HCT116 (cell line): Measurements from ENCODE around the gene SMG6. TPM values are rescaled to one million over a fixed set of nuclear protein-coding genes. Genes with fewer than 3 reads are reported as not detected.
"Not testable (repeated sequence)": the region's sequence is repeated elsewhere in the genome, so short reads cannot be mapped to it uniquely, and the experiment has no call there.

ENCODE experiments used
- ATAC-seq: fragments of 200-7000 bp; cut with Tn5 transposase; 2 replicates; pipeline ENCODE4 v1.9.1; 2020; ENCODE audit warnings: mild to moderate bottlenecking, moderate library complexity
- BruUV-seq: library from RNA; stranded (reverse); fragments of 400-500 nt; replicated peaks from 2 replicates; lab custom pipeline; 2021; lab: Mats Ljungman, UMichigan
- CTCF ChIA-PET: fragments of 300-600 bp; sonication (Branson Sonifier 250); formaldehyde crosslinking; loops from one replicate; lab custom pipeline; 2021; ENCODE audit warnings: antibody characterized with exemption; lab: Charles Lee
- POLR2A ChIA-PET: fragments of 300-600, 350-600 bp; sonication (Branson Sonifier 250); formaldehyde crosslinking; loops from one replicate; lab custom pipeline; 2021; ENCODE audit warnings: antibody characterized with exemption; lab: Charles Lee
- RAD21 ChIA-PET, 2 experiments: fragments of 300-600 bp; sonication (Branson Sonifier 250); formaldehyde crosslinking; loops; one replicate each; lab custom pipeline; 2023; ENCODE audit warnings: low total read pairs in 2 of 2; ENCODE audit not compliant: uncharacterized antibody in 2 of 2, unreplicated experiment in 2 of 2, low non-redundant PET in 1 of 2; lab: Charles Lee
- DNase-seq: peaks from one replicate; pipeline ENCODE4 v3.0.0-alpha.2; 2010; ENCODE audit warnings: low read depth, low spot score
- H2AFZ ChIP-seq: fragments of 200-600 bp; shearing (Covaris generic), sonication (generic); 2 replicates; pipeline ENCODE4 v1.6.1; 2017; ENCODE audit warnings: low read depth, mixed run types, mixed read lengths, antibody characterized with exemption, low read length; ENCODE audit not compliant: poor library complexity, severe bottlenecking
- H3K27ac ChIP-seq: 2 replicates; pipeline ENCODE4 v1.5.1; 2012; ENCODE audit warnings: low read depth, low read length
- H3K27me3 ChIP-seq: fragments of 200-600 bp; sonication (generic); 2 replicates; pipeline ENCODE4 v1.6.1; 2016; ENCODE audit warnings: mixed run types, low read length, mixed read lengths; ENCODE audit not compliant: insufficient read depth
- H3K36me3 ChIP-seq, 2 experiments: fragments of 200-500 bp in 1 of 2; fragments of 200-600 bp in 1 of 2; sonication (Bioruptor generic) in 1 of 2; sonication (generic) in 1 of 2; 2 replicates each; pipeline versions ENCODE4 v1.5.1 to v1.6.1; 2014 to 2016; ENCODE audit warnings: low read length in 2 of 2, inconsistent platforms in 1 of 2, mixed read lengths in 1 of 2, mixed run types in 1 of 2; ENCODE audit not compliant: insufficient read depth in 2 of 2, control insufficient read depth in 1 of 2
- H3K4me1 ChIP-seq, 2 experiments: fragments of 200-600 bp in 1 of 2; sonication (generic) in 1 of 2; 2 replicates each; pipeline versions ENCODE4 v1.5.1 to v1.6.1; 2012 to 2017; ENCODE audit warnings: low read length in 2 of 2, inconsistent platforms in 1 of 2, mild to moderate bottlenecking in 1 of 2, mixed read lengths in 1 of 2, mixed run types in 1 of 2, moderate library complexity in 1 of 2; ENCODE audit not compliant: insufficient read depth in 2 of 2, control insufficient read depth in 1 of 2
- H3K4me2 ChIP-seq: fragments of 200-600 bp; sonication (generic); 2 replicates; pipeline ENCODE4 v1.6.1; 2017; ENCODE audit warnings: mixed run types, low read length, mixed read lengths
- H3K4me3 ChIP-seq, 2 experiments: fragments of 200-600 bp in 1 of 2; sonication (generic) in 1 of 2; replicated peaks in 1 of 2; 2 replicates each; pipeline ENCODE4 v1.5.1; 2011 to 2016; ENCODE audit warnings: low read length in 2 of 2, control low read depth in 1 of 2, low read depth in 1 of 2, mild to moderate bottlenecking in 1 of 2, mixed read lengths in 1 of 2, mixed run types in 1 of 2
- H3K79me2 ChIP-seq: fragments of 200-600 bp; sonication (generic); 2 replicates; pipeline ENCODE4 v1.6.1; 2017; ENCODE audit warnings: mild to moderate bottlenecking, mixed run types, low read length, moderate library complexity, mixed read lengths; ENCODE audit not compliant: insufficient read depth
- H3K9ac ChIP-seq: fragments of 200-600 bp; sonication (generic); 2 replicates; pipeline ENCODE4 v1.6.1; 2016; ENCODE audit warnings: low read length, mixed read lengths
- H3K9me2 ChIP-seq: fragments of 200-600 bp; sonication (generic), shearing (Covaris generic); 2 replicates; pipeline ENCODE4 v1.6.1; 2017; ENCODE audit warnings: mixed run types, mild to moderate bottlenecking, moderate library complexity; ENCODE audit not compliant: insufficient read depth
- H3K9me3 ChIP-seq, 2 experiments: fragments of 200-500 bp in 1 of 2; fragments of 200-600 bp in 1 of 2; sonication (Bioruptor generic) in 1 of 2; sonication (generic) in 1 of 2; 2 replicates each; pipeline ENCODE4 v1.6.1; 2014 to 2017; ENCODE audit warnings: low read length in 2 of 2, mixed read lengths in 2 of 2, inconsistent platforms in 1 of 2, low read depth in 1 of 2, mild to moderate bottlenecking in 1 of 2, mixed run types in 1 of 2, moderate library complexity in 1 of 2; ENCODE audit not compliant: control insufficient read depth in 1 of 2, insufficient read depth in 1 of 2
- H4K20me1 ChIP-seq: fragments of 200-600 bp; sonication (generic), shearing (Covaris generic); 2 replicates; pipeline ENCODE4 v1.6.1; 2017; ENCODE audit warnings: mixed run types, mild to moderate bottlenecking, moderate library complexity; ENCODE audit not compliant: insufficient read depth
- CBX3 ChIP-seq: IDR thresholded peaks from 2 replicates; pipeline ENCODE4 v1.6.1; 2012; ENCODE audit warnings: low read depth
- CEBPB ChIP-seq: IDR thresholded peaks from 2 replicates; pipeline ENCODE4 v1.6.1; 2012; ENCODE audit warnings: low read depth
- EGR1 ChIP-seq: IDR thresholded peaks from 2 replicates; pipeline ENCODE4 v1.6.1; 2012; ENCODE audit warnings: low read depth
- FOSL1 ChIP-seq: IDR thresholded peaks from 2 replicates; pipeline ENCODE4 v1.6.1; 2012; ENCODE audit warnings: low read depth
- JUND ChIP-seq: IDR thresholded peaks from 2 replicates; pipeline ENCODE4 v1.6.1; 2012
- TCF7L2 ChIP-seq: IDR thresholded peaks from 2 replicates; pipeline ENCODE4 v1.7.0; 2011; ENCODE audit warnings: borderline replicate concordance, inconsistent platforms; ENCODE audit not compliant: insufficient read depth, insufficient read length; ENCODE audit errors: extremely low read depth
- intact Hi-C: fragments of 100-400 bp; cut with micrococcal nuclease; formaldehyde crosslinking; loops from 2 replicates; pipeline ENCODE4 v1.10.0; 2022
- total RNA-seq: library from RNA; stranded (reverse); gene quantifications from one replicate; pipeline ENCODE4 v1.2.1, GENCODE V29; 2021; ENCODE audit not compliant: unreplicated experiment
- TF ChIP-seq, protein P1 (sequence below): IDR thresholded peaks from 2 replicates; pipeline ENCODE4 v1.6.1; 2012

SMG6 gene
- total RNA-seq, 1 experiment from 2014 or later = 23.1 TPM

DNA sequence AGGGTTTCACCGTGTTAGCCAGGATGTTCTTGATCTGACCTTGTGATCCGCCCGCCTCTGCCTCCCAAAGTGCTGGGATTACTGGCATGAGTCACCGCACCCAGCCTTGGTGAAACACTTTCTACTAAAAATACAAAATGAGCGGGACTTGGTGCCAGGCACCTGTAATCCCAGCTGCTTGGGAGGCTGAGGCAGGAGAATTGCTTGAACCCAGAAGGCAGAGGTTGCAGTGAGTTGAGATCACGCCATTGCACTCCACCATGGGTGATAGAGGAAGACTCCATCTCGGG is 13.3 kb upstream of the SMG6 start:
- POLR2A ChIA-PET = interaction anchor here (0.6 to 1.0 kb wide), 3 partner anchors 20 to 573 kb away, joined by 4 to 5 read pairs (median 4); partner anchors contain the start of gene TSR1
- H3K9ac ChIP-seq = peak overlapping the region; percentile 27
- H3K4me2 ChIP-seq = peak overlapping the region; percentile 66
- intact Hi-C loops, H3K79me2 ChIP-seq, DNase-seq, H3K36me3 ChIP-seq, H3K9me3 ChIP-seq, H3K9me2 ChIP-seq, H2AFZ ChIP-seq, BruUV-seq, RAD21 ChIA-PET, CTCF ChIA-PET, H4K20me1 ChIP-seq, H3K27me3 ChIP-seq: not testable (repeated sequence)
- H3K4me1 ChIP-seq = peaks cover 12 to 19% of the 10 kb centered on the region in 2 experiments
- 0 out of 2 replicates have a peak overlapping the region, but pooled peaks have one; percentile 14 for H3K27ac ChIP-seq
- peak overlapping the region in 1 of 2 experiments; percentile 28; a peak in 1 of 4 replicates for H3K4me3 ChIP-seq
- TF ChIP-seq TCF7L2 (peak; percentile 32), FOSL1 (peak; percentile 36; the same call in 1 of the 2 replicates), JUND (peak; percentile 35; the same call in 1 of the 2 replicates)
- peak; percentile 64 for ATAC-seq

DNA sequence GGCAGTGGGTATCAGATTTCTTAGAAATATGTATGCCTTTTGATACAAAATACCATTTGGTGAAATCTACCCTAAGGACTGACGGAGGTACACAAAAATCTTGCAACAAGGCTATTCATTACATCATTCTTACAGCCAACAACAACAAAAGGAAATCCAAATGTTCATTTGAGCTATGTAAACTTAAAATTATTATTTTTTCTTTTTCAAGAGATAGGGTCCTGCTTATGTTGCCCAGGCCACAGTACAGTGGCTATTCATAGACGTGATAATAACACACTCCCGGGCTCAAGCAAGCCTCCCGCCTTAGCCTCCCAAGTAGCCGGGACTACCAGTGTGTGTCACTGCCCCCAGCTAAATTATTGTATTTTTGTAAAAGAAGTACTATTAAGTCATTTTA is 9.2 kb upstream of the SMG6 start:
- no peaks in the 10 kb centered on the region; the same call in 1 of the 2 replicates for H4K20me1 ChIP-seq
- ChIA-PET POLR2A (interaction anchor here (1.7 kb wide), 1 partner anchor 9 kb away, joined by 4 read pairs; the partner anchor contains the start of genes SMG6 and SRR), RAD21 (no interaction called here), CTCF (no interaction called here)
- no peak for TF ChIP-seq CEBPB
- TF ChIP-seq CBX3 = no peak
- no peak for TF ChIP-seq EGR1
- TF ChIP-seq, protein P1, sequence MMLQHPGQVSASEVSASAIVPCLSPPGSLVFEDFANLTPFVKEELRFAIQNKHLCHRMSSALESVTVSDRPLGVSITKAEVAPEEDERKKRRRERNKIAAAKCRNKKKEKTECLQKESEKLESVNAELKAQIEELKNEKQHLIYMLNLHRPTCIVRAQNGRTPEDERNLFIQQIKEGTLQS = no peak
- no peaks in the 10 kb centered on the region for H3K9me2 ChIP-seq
- DNase-seq = no peak
- ATAC-seq = no peak
- no peaks in the 10 kb centered on the region for H3K9me3 ChIP-seq
- H3K27me3 ChIP-seq = no peaks in the 10 kb centered on the region
- H3K27ac ChIP-seq = no peak overlapping the region
- no peak overlapping the region for H3K4me2 ChIP-seq
- H3K4me1 ChIP-seq = peaks cover 12 to 18% of the 10 kb centered on the region in 2 experiments
- intact Hi-C loops = no loop called here
- no peak overlapping the region for H3K4me3 ChIP-seq
- H2AFZ ChIP-seq = no peak overlapping the region
- no peaks in the 10 kb centered on the region for H3K36me3 ChIP-seq
- H3K79me2 ChIP-seq = no peaks in the 10 kb centered on the region
- H3K9ac ChIP-seq = no peak overlapping the region
- no TSS peak for BruUV-seq
